Subcutaneous abdominal adipose tissue (tissue), 5 donors: ENCODE results near the gene RASA4.
"Not testable (repeated sequence)": the region's sequence is repeated elsewhere in the genome, so short reads cannot be mapped to it uniquely, and the experiment has no call there.

Source experiments
- H3K27ac ChIP-seq: one replicate; pipeline ENCODE4 v1.7.0; 2013; ENCODE audit warnings: low read depth, mild to moderate bottlenecking, inconsistent platforms, low read length, moderate library complexity
- H3K27me3 ChIP-seq, 5 donors: one replicate each; pipeline ENCODE4 v1.7.0; 2013; ENCODE audit warnings: low read length in 5 of 5, inconsistent platforms in 1 of 5; ENCODE audit not compliant: control insufficient read depth in 5 of 5, insufficient read depth in 4 of 5
- H3K36me3 ChIP-seq, 5 donors: one replicate each; pipeline ENCODE4 v1.7.0; 2013; ENCODE audit warnings: low read length in 5 of 5; ENCODE audit not compliant: control insufficient read depth in 5 of 5, insufficient read depth in 5 of 5
- H3K4me1 ChIP-seq, 5 donors: one replicate each; pipeline ENCODE4 v1.7.0; 2013; ENCODE audit warnings: low read length in 5 of 5, mild to moderate bottlenecking in 3 of 5, moderate library complexity in 1 of 5; ENCODE audit not compliant: control insufficient read depth in 5 of 5, insufficient read depth in 5 of 5
- H3K4me3 ChIP-seq, 5 donors: one replicate each; pipeline ENCODE4 v1.7.0; 2013; ENCODE audit warnings: low read length in 5 of 5, low read depth in 1 of 5
- H3K9ac ChIP-seq, 5 donors: one replicate each; pipeline ENCODE4 v1.7.0; 2013; ENCODE audit warnings: low read length in 5 of 5, mild to moderate bottlenecking in 4 of 5, moderate library complexity in 3 of 5
- H3K9me3 ChIP-seq, 5 donors: one replicate each; pipeline ENCODE4 v1.7.0; 2013; ENCODE audit warnings: low read length in 5 of 5; ENCODE audit not compliant: control insufficient read depth in 5 of 5
- donor health status: healthy.
- donor health status: healthy.
- donor health status: healthy.
- donor health status: healthy.
- donor health status: healthy.

The RASA4 gene

DNA sequence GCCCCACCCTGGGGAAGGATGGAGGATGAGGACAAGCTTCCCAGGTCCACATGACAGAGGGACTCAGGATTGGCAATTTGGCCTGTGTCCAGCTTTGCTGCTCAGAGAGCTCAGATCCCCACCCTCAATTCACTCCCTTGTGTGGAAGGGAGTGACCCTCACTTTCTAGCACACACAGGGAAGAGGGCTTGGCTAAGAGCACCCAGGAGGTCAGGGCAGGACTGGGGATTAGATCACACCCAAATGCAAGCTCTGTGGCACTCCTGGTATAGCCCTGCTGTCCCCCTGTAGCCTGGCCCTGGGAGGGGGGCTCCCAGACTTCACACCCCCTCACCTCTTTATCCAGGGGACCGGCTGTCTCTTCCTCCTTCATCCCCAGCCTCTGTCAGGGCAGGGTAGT, 72.2 kb downstream of the RASA4 start:
- not testable (repeated sequence) for H3K9ac ChIP-seq, H3K36me3 ChIP-seq, H3K9me3 ChIP-seq, H3K27ac ChIP-seq, H3K27me3 ChIP-seq, H3K4me3 ChIP-seq, H3K4me1 ChIP-seq

DNA sequence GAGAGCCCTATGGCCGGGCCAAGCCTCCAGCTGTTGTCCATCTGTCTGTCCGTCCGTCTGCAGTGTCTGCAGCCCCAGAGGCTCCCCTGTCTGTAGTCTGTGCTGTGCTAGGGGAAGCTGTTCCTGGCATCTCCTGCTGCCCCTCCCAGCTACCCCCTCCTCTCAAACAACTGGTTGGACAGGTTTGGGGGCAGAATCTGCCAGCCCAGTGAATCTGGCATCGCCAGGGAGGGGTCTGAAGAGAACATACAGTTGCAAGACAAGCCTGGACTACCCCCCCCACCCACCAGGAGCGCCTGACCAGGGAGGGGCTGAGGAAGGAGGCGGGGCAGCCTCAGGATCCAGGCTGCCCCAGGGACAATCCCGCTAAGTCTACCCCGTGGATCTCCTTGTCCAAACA, 73.0 kb downstream of the RASA4 start, which contains the start of gene UPK3BL2:
TSS of gene UPK3BL2 (minus strand) at position 101 of the 400 bp plus-strand sequence. CDS start at position 41, 60 bp downstream.
- not testable (repeated sequence) for H3K9me3 ChIP-seq, H3K27ac ChIP-seq, H3K36me3 ChIP-seq, H3K4me1 ChIP-seq, H3K27me3 ChIP-seq, H3K4me3 ChIP-seq, H3K9ac ChIP-seq

DNA sequence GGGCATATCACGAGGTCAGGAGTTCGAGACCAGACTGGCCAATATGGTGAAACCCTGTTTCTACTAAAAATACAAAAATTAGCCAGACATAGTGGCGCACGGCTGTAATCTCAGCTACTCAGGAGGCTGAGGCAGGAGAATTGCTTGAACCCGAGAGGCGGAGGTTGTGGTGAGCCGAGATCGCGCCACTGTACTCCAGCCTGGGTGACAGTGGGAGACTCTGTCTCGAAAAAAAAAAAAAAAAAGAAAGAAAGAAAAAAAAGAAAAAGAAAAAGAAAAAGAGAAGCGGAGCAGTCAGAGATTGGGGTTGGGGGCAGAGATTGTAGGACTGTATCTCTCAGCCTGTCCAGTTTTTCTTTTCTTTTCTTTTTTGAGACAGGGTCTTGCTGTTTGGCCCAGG, 73.8 kb downstream of the RASA4 start:
- H3K9ac ChIP-seq, H3K4me3 ChIP-seq, H3K36me3 ChIP-seq, H3K9me3 ChIP-seq, H3K27ac ChIP-seq, H3K4me1 ChIP-seq, H3K27me3 ChIP-seq: not testable (repeated sequence)

DNA sequence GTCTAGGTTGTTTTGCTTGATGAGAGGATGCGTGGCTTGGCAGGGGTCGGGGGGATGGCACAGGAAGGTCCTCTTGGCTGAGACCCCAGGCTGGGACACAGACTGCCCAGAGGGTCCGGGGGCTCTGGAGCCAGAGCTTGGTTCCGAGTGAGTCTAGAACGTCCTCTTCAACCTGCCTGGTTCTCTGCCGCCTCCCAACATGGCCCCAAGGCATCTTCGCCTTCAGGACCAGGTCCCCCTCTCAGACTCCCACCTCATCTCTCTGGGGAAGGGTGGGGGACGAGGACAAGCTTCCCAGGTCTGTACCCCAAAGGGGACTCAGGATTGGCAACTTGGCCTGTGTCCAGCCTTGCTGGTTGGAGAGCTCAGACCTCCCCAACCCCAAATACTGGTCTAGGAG, 74.5 kb downstream of the RASA4 start:
- not testable (repeated sequence) for H3K9ac ChIP-seq, H3K4me3 ChIP-seq, H3K4me1 ChIP-seq, H3K27ac ChIP-seq, H3K27me3 ChIP-seq, H3K36me3 ChIP-seq, H3K9me3 ChIP-seq

DNA sequence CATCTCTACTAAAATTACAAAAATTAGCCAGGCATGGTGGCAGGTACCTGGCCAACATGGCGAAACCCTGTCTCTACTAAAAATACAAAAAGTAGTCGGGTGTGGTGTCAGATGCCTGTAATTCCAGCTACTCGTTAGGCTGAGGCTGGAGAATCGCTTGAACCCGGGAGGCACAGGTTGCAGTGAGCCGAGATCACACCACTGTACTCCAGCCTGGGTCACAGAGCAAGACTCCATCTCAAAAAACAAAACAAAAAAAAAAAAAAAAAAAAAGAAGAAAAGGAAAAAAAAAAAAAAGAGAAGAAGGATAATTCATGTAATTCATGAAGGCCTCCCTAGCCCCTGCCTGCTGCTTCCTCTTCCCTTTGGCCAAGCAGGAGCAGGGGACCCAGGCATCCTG, 76.0 kb downstream of the RASA4 start:
- not testable (repeated sequence) for H3K36me3 ChIP-seq, H3K27ac ChIP-seq, H3K27me3 ChIP-seq, H3K4me1 ChIP-seq, H3K4me3 ChIP-seq, H3K9me3 ChIP-seq, H3K9ac ChIP-seq

DNA sequence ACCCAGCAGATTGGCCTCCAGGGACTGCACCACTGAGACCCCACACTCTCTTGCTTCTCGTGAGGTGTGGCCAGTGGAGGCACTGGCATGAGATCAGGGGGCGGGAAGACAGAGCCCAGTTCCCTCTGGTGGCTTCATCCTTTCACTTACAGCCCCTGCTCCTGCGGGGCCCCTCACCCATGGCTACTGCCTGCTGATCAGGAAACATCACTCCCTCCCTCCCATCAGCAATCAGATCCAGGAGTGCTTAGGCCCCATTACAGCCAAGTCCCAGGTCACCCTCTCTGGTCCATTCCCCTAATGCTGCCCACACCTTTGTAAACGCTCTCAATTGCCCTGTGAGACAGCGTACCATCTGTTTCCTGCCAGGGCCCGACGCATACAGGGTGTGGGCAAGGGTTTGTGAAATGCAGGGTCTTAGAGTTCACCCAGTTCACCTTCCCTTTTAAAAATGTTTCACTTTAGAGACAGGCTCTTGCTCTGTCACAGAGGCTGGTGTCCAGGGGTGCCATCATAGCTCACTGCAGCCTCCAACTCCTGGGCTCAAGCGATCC, 81.4 kb downstream of the RASA4 start:
- H3K9ac ChIP-seq, H3K9me3 ChIP-seq, H3K36me3 ChIP-seq, H3K27ac ChIP-seq, H3K4me3 ChIP-seq, H3K4me1 ChIP-seq, H3K27me3 ChIP-seq: not testable (repeated sequence)

DNA sequence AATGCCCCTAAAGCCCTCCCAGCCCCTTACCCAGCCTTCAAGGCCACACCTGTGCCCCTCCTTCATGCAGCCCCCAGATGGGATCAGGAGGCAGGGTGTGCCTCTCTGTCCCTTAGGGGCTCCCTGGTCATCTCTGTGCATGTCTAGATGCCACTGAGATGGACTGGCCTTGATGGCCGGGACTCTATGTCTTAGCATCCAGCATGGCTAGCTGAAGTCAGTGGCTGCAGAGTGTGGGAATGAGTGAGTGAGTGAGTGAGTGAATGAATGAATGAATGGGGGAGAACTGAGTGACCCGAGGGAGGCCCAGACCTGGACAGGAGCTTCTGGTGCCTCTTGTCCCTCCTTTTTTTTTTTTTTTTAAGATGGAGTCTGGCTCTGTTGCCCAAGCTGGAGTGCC, 84.4 kb downstream of the RASA4 start:
- not testable (repeated sequence) for H3K9ac ChIP-seq, H3K27me3 ChIP-seq, H3K36me3 ChIP-seq, H3K27ac ChIP-seq, H3K4me3 ChIP-seq, H3K9me3 ChIP-seq, H3K4me1 ChIP-seq

DNA sequence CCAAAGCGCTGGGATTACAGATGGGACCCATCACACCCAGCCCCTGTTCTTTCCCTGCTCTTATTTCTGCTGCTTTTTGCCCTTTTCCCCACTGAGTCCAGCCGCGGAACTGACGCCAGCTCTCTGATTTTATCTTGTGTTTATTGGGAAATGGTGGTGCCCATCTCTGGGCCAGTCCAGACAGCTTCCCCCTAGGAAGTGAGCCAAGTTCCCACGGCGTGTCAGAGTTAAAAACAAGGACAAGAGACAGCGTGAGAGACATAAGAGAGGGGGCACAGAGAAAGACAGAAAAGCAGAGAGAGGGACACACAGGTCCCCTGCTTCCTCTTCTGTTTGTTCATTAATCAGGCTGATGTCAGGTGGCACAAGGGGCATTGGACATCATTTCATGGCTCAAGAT, 85.0 kb downstream of the RASA4 start:
- H3K36me3 ChIP-seq, H3K27ac ChIP-seq, H3K4me3 ChIP-seq, H3K27me3 ChIP-seq, H3K9ac ChIP-seq, H3K9me3 ChIP-seq, H3K4me1 ChIP-seq: not testable (repeated sequence)

DNA sequence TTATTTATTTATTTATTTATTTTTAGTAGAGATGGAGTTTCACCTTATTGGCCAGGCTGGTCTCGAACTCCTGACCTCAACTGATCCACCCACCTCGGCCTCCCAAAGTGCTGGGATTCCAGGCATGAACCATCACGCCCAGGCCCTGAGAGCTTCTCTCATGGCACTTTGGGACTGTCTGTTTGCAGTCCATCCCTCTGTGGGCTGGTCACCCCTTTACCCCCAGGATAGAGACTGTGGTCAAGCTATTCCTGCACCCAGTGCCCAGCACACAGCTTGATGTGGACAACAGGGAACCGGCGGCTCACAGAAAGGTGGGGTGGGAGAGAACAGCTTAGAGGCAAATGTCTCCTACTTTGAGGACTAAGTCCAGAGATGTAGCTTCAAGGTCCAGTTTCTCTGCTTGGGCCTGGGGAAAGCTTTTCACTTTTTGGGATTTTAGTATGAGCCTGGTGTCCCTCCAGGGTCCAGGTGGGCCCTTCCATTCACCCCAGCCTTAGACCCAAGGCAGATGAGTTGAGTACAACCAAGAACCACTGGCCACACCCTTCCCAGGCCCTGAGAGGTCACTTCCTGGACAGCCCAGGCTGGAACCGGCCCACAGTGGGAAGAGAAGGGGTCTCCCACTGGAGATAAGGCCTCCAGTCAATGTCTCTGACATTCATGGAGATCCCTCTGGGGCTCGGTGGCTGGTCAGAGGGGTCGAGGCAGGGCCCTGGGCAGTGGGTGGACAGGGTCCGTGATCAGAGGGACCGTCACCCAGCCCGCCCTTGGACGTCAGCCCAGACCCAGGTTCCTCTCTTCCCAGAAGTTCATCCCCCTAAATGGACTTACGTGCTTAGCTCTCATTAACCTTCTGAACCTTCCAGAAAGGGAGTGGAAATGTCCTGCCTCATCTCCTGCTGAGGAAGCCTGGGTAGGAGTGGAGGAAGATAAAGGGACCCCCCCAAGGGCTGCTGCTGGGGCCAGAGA, 88.4 kb downstream of the RASA4 start:
- H3K4me3 ChIP-seq, H3K36me3 ChIP-seq, H3K27me3 ChIP-seq, H3K4me1 ChIP-seq, H3K9ac ChIP-seq, H3K27ac ChIP-seq, H3K9me3 ChIP-seq: not testable (repeated sequence)

DNA sequence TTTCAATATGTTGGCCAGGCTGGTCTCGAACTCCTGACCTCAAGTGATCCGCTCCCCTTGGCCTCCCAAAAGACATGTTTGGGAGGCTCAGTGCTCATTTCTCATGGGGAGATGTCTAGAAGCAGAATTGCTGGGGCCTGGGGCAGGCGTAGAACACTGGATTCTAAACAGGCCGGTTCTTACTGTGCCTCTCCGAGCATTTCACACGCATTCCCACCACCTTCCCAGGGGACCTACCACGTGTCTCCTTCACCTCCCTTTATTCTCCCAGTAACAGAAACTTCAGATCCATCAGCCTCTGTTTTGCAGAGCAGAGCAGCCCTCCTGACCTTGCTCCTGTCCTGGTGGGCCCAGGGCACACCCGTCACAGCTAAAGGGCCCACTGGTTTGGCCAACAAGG, 89.4 kb downstream of the RASA4 start:
- not testable (repeated sequence) for H3K9ac ChIP-seq, H3K36me3 ChIP-seq, H3K27ac ChIP-seq, H3K9me3 ChIP-seq, H3K4me1 ChIP-seq, H3K27me3 ChIP-seq, H3K4me3 ChIP-seq
